OCI-LY1 (cell line): Measurements from ENCODE around the gene DDX1.

ENCODE experiments used
- H2AFZ ChIP-seq: fragments of 200-600 bp; sonication (generic), shearing (Covaris generic); 2 replicates; pipeline ENCODE4 v1.6.0; 2014; ENCODE audit warnings: antibody characterized with exemption, mild to moderate bottlenecking, low read length
- H3F3A ChIP-seq: fragments of 200-600 bp; sonication (generic), shearing (Covaris generic); 2 replicates; pipeline ENCODE4 v1.6.0; 2014; ENCODE audit warnings: mild to moderate bottlenecking, antibody characterized with exemption, low read length, moderate library complexity; ENCODE audit not compliant: insufficient read depth
- H3K27ac ChIP-seq: fragments of 200-600 bp; sonication (generic); 2 replicates; pipeline ENCODE4 v1.5.1; 2014; ENCODE audit warnings: low read length, mixed run types, mild to moderate bottlenecking, low read depth; ENCODE audit not compliant: poor library complexity, severe bottlenecking
- H3K27me3 ChIP-seq: fragments of 200-600 bp; sonication (generic); 2 replicates; pipeline ENCODE4 v1.6.0; 2014; ENCODE audit warnings: antibody characterized with exemption, mild to moderate bottlenecking, low read length, moderate library complexity; ENCODE audit not compliant: insufficient read depth
- H3K36me3 ChIP-seq: fragments of 200-600 bp; sonication (generic); 2 replicates; pipeline ENCODE4 v1.6.1; 2014; ENCODE audit warnings: mild to moderate bottlenecking, antibody characterized with exemption, low read length, moderate library complexity, mixed read lengths; ENCODE audit not compliant: insufficient read depth
- H3K4me1 ChIP-seq: fragments of 200-600 bp; sonication (generic); 2 replicates; pipeline ENCODE4 v1.5.1; 2014; ENCODE audit warnings: mild to moderate bottlenecking, low read length, moderate library complexity; ENCODE audit not compliant: insufficient read depth, severe bottlenecking
- H3K4me2 ChIP-seq: fragments of 200-600 bp; sonication (generic), shearing (Covaris generic); 2 replicates; pipeline ENCODE4 v1.6.1; 2014; ENCODE audit warnings: low read length
- H3K4me3 ChIP-seq: fragments of 200-600 bp; sonication (generic); 2 replicates; pipeline ENCODE4 v1.5.1; 2014; ENCODE audit warnings: low read length, low read depth, mild to moderate bottlenecking, mixed read lengths; ENCODE audit not compliant: poor library complexity, severe bottlenecking
- H3K79me2 ChIP-seq: fragments of 200-600 bp; shearing (Covaris generic); 2 replicates; pipeline ENCODE4 v1.6.1; 2016; ENCODE audit warnings: mixed run types, low read length, mixed read lengths; ENCODE audit not compliant: insufficient read depth
- H3K9ac ChIP-seq: fragments of 200-600 bp; sonication (generic), shearing (Covaris generic); 2 replicates; pipeline ENCODE4 v1.6.1; 2014; ENCODE audit warnings: mild to moderate bottlenecking, low read length, mixed read lengths
- H3K9me2 ChIP-seq: fragments of 200-600 bp; sonication (generic), shearing (Covaris generic); 2 replicates; pipeline ENCODE4 v1.6.1; 2014; ENCODE audit warnings: low read depth, mild to moderate bottlenecking, low read length, mixed read lengths
- H3K9me3 ChIP-seq: fragments of 200-600 bp; shearing (Covaris generic); 2 replicates; pipeline ENCODE4 v1.6.1; 2014; ENCODE audit warnings: low read length, mixed read lengths
- H4K20me1 ChIP-seq: fragments of 200-600 bp; sonication (generic), shearing (Covaris generic); 2 replicates; pipeline ENCODE4 v1.6.0; 2016; ENCODE audit warnings: mild to moderate bottlenecking, low read length; ENCODE audit not compliant: insufficient read depth
- CTCF ChIP-seq: fragments of 200-600 bp; sonication (generic), shearing (Covaris generic); IDR thresholded peaks from 2 replicates; pipeline ENCODE4 v1.5.1; 2017; ENCODE audit warnings: mild to moderate bottlenecking, antibody characterized with exemption, low read length, moderate library complexity, mixed read lengths
- EZH2 ChIP-seq: fragments of 200-600 bp; sonication (generic), shearing (Covaris generic); IDR thresholded peaks from 2 replicates; pipeline ENCODE4 v1.8.0; 2017; ENCODE audit warnings: borderline replicate concordance, mixed run types, mild to moderate bottlenecking, antibody characterized with exemption, low read length, moderate library complexity, mixed read lengths

Gene DDX1

DNA sequence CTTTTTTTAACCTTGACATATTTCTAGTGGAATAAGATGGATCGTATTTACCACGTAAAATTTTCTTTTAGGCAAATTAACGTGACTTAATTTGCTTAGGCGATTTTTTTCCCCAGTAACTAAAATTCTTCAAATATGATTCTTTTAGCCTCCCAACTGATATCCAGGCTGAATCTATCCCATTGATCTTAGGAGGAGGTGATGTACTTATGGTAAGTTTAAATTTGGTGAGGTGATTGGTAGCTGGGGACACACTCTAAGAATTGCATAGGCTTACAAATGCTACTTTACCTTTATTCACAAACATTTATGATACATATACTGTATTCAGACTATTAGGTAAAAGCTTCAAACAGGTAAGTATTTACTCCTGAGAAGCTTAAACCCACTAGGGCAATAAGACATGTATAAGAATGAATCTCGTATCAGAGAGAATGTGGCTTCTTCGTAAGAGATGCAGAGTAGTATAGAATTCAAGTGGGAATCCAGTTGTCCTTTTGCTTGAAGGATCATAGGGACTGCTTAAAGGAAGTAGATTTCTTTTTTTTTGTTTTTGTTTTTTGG is 3.8 kb downstream of the DDX1 start:
- no peaks in the 10 kb centered on the region for H3F3A ChIP-seq
- no peaks in the 10 kb centered on the region for H3K9me2 ChIP-seq
- H3K79me2 ChIP-seq, result peaks cover 31% of the 10 kb centered on the region
- no peak overlapping the region for H3K4me2 ChIP-seq
- no peak overlapping the region for H3K4me3 ChIP-seq
- H3K9ac ChIP-seq, result no peak overlapping the region
- no peaks in the 10 kb centered on the region for H3K9me3 ChIP-seq
- no peaks in the 10 kb centered on the region for H4K20me1 ChIP-seq
- peaks cover 24% of the 10 kb centered on the region for H3K4me1 ChIP-seq
- H3K36me3 ChIP-seq, result peaks cover 58% of the 10 kb centered on the region
- no peak for TF ChIP-seq EZH2
- no peak for TF ChIP-seq CTCF
- H2AFZ ChIP-seq, result no peak overlapping the region
- no peak overlapping the region for H3K27ac ChIP-seq
- no peaks in the 10 kb centered on the region for H3K27me3 ChIP-seq

- H4K20me1 ChIP-seq, result no peaks in the 10 kb centered on the region
- H3F3A ChIP-seq, result no peaks in the 10 kb centered on the region
- no peaks in the 10 kb centered on the region for H3K9me2 ChIP-seq
- no peaks in the 10 kb centered on the region for H3K9me3 ChIP-seq
- H3K9ac ChIP-seq, result no peak overlapping the region
- TF ChIP-seq CTCF (no peak), EZH2 (no peak)
- no peaks in the 10 kb centered on the region for H3K27me3 ChIP-seq
- no peak overlapping the region for H3K4me3 ChIP-seq
- H3K4me2 ChIP-seq, result no peak overlapping the region
- H3K4me1 ChIP-seq, result peaks cover 22% of the 10 kb centered on the region
- H2AFZ ChIP-seq, result no peak overlapping the region
- H3K79me2 ChIP-seq, result peaks cover 31% of the 10 kb centered on the region
- no peak overlapping the region for H3K27ac ChIP-seq
- peaks cover 63% of the 10 kb centered on the region for H3K36me3 ChIP-seq
These were observed 4.3 kb downstream of the DDX1 start for GRCh38 chr2:15595936-15596335.

GRCh38 chr2:15596350-15596749 is 4.7 kb downstream of the DDX1 start:
- Histone ChIP-seq H3F3A (no peaks in the 10 kb centered on the region), H3K4me1 (peaks cover 18% of the 10 kb centered on the region), H3K9me2 (no peaks in the 10 kb centered on the region), H3K27me3 (no peaks in the 10 kb centered on the region), H3K27ac (no peak overlapping the region), H3K4me2 (no peak overlapping the region), H3K9ac (no peak overlapping the region), H3K9me3 (no peaks in the 10 kb centered on the region), H3K4me3 (no peak overlapping the region), H2AFZ (no peak overlapping the region), H3K79me2 (peaks cover 31% of the 10 kb centered on the region), H3K36me3 (peaks cover 67% of the 10 kb centered on the region), H4K20me1 (no peaks in the 10 kb centered on the region)
- TF ChIP-seq EZH2, result no peak
- TF ChIP-seq CTCF, result no peak
